Colon (tissue), 2 donors: ENCODE measurements around the gene SORCS2.

ENCODE experiments used
- FAIRE-seq: peaks from 2 replicates; lab custom pipeline; 2012; peaks lifted over from hg19 to GRCh38; lab: Jason Lieb, UNC
- donor health status: control.
- donor health status: control.

Gene SORCS2

DNA sequence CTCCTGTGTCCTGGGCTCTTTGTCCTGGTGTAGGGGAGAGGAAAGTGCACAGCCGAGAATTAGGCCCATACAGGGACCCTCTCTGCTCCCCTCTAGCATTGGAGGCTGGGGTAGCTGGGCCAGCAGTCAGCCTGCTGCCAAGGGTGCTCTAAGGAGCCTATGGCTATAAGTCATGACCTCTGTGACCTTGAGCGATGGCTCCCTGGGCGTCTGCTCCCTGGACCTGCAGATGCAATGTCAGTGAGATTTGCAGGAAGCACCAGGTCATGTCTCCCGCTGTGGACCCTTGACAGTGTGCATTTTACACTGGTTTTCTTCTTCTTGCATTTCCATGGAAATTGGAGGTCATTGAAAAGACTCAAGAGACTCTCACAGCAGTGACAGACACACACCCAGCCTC is 476.5 kb downstream of the SORCS2 start:
- FAIRE-seq: no peak

DNA sequence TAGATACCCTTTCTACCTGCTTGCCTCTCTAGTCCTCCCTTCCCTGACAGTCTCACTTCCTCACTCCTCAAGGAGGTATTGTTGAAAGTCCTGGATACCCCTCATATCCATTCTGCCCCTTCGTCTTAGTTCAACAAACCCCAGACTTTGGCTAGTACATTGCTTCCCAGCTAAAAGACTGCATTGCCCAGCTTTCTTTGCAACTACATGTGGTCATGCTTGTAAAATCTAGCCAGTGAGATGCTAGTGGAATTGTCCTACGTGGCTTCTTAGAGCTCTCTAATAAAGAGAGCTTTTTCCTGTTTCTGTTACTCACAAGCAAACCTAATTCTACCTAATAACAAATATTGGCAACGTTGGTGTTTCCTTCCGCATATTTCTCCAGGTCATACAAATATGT is 480.3 kb downstream of the SORCS2 start:
- no peak for FAIRE-seq

- no peak for FAIRE-seq
These were observed 480.8 kb downstream of the SORCS2 start for GRCh38 chr4:7673121-7673520.

- no peak for FAIRE-seq
These were observed 482.4 kb downstream of the SORCS2 start for GRCh38 chr4:7674706-7675105.

DNA sequence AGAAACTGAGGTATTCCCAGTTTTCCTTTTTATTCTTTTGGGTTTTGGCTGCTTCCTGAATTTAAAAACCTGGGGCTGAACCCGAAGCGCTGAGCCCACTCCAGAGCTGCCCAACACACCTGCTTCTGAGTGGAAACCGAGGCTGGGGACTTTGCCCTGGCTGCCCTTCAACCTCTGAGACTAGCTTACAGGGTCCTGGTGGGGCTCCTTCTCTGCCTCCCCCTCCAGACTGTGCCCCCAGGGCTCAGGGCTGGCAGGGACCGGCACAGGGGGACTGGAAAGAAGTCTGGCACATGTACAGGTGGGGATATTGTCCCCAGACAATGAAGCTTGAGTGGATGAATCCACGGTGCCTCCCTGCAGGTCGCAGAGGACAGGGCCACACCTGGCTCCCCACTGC is 482.8 kb downstream of the SORCS2 start:
- FAIRE-seq: no peak

GRCh38 chr4:7675612-7676320 is 483.4 kb downstream of the SORCS2 start:
- FAIRE-seq: no peak

- no peak for FAIRE-seq
These were observed 484.1 kb downstream of the SORCS2 start for GRCh38 chr4:7676398-7676922.

GRCh38 chr4:7677086-7677485 is 484.7 kb downstream of the SORCS2 start:
- FAIRE-seq: no peak

DNA sequence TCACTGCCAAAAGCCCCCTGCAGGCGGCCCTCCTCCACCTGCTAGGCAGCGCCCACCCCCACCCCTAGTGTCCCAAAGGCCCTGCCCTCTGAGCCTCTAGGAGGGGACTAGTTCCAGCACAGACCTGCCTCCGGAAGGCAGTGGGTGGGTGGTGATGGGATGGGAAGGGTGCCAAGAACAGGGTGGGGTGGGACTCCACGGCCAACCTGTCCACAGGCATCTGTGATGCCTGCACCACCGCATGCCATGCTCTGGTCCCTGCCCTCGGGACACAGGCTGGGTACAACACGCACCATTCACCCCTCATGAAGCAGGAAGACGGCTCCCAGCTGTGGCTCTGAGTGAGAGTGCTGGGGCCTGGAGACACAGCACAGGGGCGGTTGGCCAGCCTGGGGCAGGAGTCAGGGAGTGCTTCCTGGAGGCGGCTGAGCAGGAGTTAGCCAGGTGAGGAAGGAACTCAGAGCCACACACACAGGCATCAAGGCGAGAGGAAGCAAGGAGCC is 485.5 kb downstream of the SORCS2 start:
- FAIRE-seq: no peak

GRCh38 chr4:7678318-7678852 is 486.0 kb downstream of the SORCS2 start:
- FAIRE-seq: no peak

GRCh38 chr4:7679406-7680040 is 487.2 kb downstream of the SORCS2 start:
- no peak for FAIRE-seq

- FAIRE-seq: no peak
These were observed 487.8 kb downstream of the SORCS2 start for GRCh38 chr4:7680106-7680505.

DNA sequence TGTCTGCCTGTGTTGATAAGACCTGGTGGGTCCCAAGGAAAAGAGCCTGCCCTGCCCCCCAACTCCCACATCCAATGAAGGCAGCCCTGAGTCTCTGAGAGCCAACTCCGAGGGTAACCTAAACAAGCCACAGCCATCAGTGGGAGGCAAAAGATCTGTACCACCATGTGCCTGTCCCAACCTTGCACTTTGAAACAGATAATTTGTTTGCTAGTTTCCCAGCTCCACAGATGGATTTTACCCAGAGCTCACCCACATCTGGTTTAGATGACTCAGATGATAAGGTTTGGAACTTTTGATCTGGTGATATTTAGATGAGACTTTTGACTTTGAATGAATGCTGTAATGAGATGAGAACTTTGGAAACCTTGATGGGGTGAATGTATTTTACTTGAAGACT is 488.4 kb downstream of the SORCS2 start:
- FAIRE-seq: no peak

GRCh38 chr4:7683126-7683703 is 490.9 kb downstream of the SORCS2 start:
- no peak for FAIRE-seq

DNA sequence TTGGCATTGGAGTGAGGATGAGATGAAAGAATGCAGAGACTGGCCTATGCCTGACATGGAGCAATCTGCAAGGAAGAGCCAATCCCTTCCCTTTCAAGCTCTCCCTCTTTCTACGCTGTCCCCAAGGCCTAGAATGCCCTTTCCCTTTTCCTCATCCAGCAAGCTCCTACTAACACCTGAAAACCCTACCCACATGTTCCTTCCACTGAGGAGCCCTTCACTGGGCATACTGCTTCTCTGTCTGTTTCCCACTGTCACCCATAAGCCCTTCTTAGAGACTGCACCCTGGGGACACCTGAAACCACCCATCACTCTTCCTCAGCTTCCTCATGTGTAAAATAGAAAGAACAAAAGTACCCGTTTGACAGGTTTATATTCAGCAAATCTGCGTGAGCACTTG is 492.0 kb downstream of the SORCS2 start:
- no peak for FAIRE-seq

GRCh38 chr4:7686070-7686870 is 493.9 kb downstream of the SORCS2 start:
- no peak for FAIRE-seq

- no peak for FAIRE-seq
These were observed 494.7 kb downstream of the SORCS2 start for GRCh38 chr4:7687006-7687405.

- FAIRE-seq: no peak
These were observed 495.5 kb downstream of the SORCS2 start for GRCh38 chr4:7687796-7688195.

DNA sequence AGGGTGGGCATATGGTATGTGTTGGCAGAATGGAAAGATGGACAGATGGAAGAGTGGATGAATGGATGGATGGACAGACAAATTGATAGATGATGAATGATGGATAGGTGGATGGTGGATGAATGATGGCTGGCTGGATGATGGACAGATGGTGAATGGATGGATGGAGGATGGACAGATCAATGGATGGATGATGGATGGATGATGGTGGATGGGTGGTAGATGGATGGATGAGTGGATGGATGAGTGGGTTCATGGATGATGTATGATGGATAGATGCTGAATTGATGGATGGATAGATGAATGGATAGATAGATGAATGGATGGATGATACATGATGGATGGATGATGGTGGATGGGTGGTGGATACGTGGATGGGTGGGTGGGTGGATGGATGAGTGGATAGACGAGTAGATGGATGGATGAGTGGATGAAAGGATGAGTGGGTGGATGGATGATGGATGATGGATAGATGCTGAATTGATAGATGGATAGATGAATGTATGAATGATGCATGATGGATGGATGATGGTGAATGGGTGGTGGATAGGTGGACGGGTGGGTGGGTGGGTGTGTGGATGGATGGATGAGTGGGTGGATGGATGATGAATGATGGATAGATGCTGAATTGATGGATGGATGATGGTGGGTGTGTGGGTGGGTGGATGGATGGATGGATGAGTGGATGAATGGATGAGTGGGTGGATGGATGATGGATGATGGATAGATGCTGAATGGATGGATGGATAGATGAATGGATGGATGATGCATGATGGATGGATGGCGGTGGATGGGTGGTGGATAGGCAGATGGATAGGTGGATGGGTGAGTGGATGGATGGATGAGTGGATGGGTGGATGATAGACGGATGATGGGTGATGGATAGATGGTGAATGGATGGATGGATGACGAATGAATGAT is 497.7 kb downstream of the SORCS2 start:
- no peak for FAIRE-seq

DNA sequence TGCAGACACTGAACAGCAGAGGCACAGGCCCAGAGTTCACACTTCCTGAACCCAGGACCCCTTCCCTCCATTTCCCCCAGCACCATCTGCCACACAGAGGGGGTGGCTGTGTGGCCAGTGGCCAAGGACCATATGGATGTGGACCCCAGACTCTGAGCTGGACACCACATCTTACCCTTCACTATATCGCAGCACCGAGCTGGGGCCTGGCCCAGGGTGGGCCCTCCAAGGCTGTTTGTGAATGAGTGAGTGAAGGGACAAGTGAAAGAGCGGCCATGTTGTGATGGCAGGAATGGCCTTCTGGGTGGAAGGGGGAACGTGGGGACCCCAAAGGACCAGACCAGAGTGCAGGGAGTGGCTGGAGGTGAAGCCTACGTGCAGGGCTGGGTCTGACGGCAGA is 498.7 kb downstream of the SORCS2 start:
- no peak for FAIRE-seq

DNA sequence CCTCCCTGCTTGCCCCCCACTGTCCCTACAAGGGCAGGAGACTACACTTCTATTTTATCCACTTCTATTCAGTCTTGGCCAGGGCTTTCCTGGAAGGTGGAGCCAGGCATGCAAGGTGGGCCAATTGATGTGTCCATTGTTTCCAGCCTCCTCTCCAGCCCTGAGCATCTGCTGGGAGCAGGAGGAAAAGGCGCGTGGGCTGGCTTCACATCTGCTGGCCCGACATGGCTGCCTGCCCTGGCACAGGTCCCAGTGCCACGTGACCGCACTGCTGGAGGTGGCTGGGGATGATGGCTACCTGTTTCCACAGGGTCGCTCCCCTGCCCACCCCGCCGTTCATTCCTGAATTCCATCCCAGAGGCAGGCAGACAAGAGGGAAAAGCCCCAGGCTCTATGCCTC is 499.6 kb downstream of the SORCS2 start:
- no peak for FAIRE-seq
